HCT116 (cell line): ENCODE data around the gene S1PR2.

Source experiments
- CEBPB ChIP-seq: IDR thresholded peaks from 2 replicates; pipeline ENCODE4 v1.6.1; 2012; ENCODE audit warnings: low read depth
- CTCF ChIP-seq, 3 experiments: fragments of 200-600 bp in 1 of 3; sonication (generic) in 1 of 3; IDR thresholded peaks in 2 of 3; conservative IDR thresholded peaks in 1 of 3; 2 replicates each; pipeline ENCODE4 v1.5.1; 2012 to 2017; ENCODE audit warnings: low read depth in 2 of 3, low read length in 2 of 3, antibody characterized with exemption in 1 of 3, borderline replicate concordance in 1 of 3, control low read depth in 1 of 3, mild to moderate bottlenecking in 1 of 3, mixed read lengths in 1 of 3, mixed run types in 1 of 3, moderate library complexity in 1 of 3; ENCODE audit not compliant: insufficient read depth in 1 of 3
- EZH2 ChIP-seq: fragments of 200-600 bp; sonication (generic); IDR thresholded peaks from 2 replicates; pipeline ENCODE4 v1.6.1; 2017; ENCODE audit warnings: antibody characterized with exemption, mixed run types
- EZH2phosphoT487 ChIP-seq: fragments of 200-600 bp; IDR thresholded peaks from 2 replicates; pipeline ENCODE4 v1.6.1; 2018; ENCODE audit warnings: antibody characterized with exemption, borderline replicate concordance
- POLR2A ChIP-seq: IDR thresholded peaks from 2 replicates; pipeline ENCODE4 v1.7.0; 2011; ENCODE audit warnings: borderline replicate concordance; ENCODE audit not compliant: insufficient read depth, insufficient read length; ENCODE audit errors: extremely low read depth
- POLR2AphosphoS5 ChIP-seq: IDR thresholded peaks from 2 replicates; pipeline ENCODE4 v1.6.1; 2011; ENCODE audit warnings: mild to moderate bottlenecking, low read depth, low read length, moderate library complexity
- RAD21 ChIP-seq: IDR thresholded peaks from 2 replicates; pipeline ENCODE4 v1.6.1; 2012; ENCODE audit warnings: low read depth, mild to moderate bottlenecking
- SIN3A ChIP-seq: IDR thresholded peaks from 2 replicates; pipeline ENCODE4 v1.6.1; 2012; ENCODE audit warnings: low read depth
- SRF ChIP-seq: IDR thresholded peaks from 2 replicates; pipeline ENCODE4 v1.6.1; 2012; ENCODE audit warnings: low read depth
- ZBTB33 ChIP-seq: IDR thresholded peaks from 2 replicates; pipeline ENCODE4 v1.6.1; 2011; ENCODE audit warnings: mild to moderate bottlenecking, low read length, moderate library complexity; ENCODE audit not compliant: insufficient replicate concordance; ENCODE audit errors: extremely low read depth
- ZNF274 ChIP-seq: fragments of 200-500 bp; sonication (Bioruptor generic); IDR thresholded peaks from 2 replicates; pipeline ENCODE4 v1.6.1; 2014; ENCODE audit warnings: mild to moderate bottlenecking, low read depth, low read length, inconsistent platforms
- TF ChIP-seq, protein P1 (sequence below): IDR thresholded peaks from 2 replicates; pipeline ENCODE4 v1.6.1; 2012
- TF ChIP-seq, protein P2 (sequence below): IDR thresholded peaks from 2 replicates; pipeline ENCODE4 v1.6.1; 2012; ENCODE audit warnings: low read depth

GRCh38 chr19:10230173-10230860 lies 814 bp downstream of the S1PR2 start:
- TF ChIP-seq EZH2: no peak
- no peak for TF ChIP-seq CTCF (IDR thresholded peaks at IDR 0.05 in 2 of 3, conservative IDR thresholded peaks at IDR 0.05 in 1 of 3; ENCODE audit: borderline replicate concordance in 1 of 3, insufficient read depth in 1 of 3, low read depth in 2 of 3, low read length in 2 of 3)
- TF ChIP-seq EZH2phosphoT487: no peak
- TF ChIP-seq POLR2AphosphoS5: no peak
- no peak for TF ChIP-seq POLR2A
- TF ChIP-seq, protein P1, sequence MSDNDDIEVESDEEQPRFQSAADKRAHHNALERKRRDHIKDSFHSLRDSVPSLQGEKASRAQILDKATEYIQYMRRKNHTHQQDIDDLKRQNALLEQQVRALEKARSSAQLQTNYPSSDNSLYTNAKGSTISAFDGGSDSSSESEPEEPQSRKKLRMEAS: no peak
- no peak for TF ChIP-seq ZNF274
- TF ChIP-seq, protein P2, sequence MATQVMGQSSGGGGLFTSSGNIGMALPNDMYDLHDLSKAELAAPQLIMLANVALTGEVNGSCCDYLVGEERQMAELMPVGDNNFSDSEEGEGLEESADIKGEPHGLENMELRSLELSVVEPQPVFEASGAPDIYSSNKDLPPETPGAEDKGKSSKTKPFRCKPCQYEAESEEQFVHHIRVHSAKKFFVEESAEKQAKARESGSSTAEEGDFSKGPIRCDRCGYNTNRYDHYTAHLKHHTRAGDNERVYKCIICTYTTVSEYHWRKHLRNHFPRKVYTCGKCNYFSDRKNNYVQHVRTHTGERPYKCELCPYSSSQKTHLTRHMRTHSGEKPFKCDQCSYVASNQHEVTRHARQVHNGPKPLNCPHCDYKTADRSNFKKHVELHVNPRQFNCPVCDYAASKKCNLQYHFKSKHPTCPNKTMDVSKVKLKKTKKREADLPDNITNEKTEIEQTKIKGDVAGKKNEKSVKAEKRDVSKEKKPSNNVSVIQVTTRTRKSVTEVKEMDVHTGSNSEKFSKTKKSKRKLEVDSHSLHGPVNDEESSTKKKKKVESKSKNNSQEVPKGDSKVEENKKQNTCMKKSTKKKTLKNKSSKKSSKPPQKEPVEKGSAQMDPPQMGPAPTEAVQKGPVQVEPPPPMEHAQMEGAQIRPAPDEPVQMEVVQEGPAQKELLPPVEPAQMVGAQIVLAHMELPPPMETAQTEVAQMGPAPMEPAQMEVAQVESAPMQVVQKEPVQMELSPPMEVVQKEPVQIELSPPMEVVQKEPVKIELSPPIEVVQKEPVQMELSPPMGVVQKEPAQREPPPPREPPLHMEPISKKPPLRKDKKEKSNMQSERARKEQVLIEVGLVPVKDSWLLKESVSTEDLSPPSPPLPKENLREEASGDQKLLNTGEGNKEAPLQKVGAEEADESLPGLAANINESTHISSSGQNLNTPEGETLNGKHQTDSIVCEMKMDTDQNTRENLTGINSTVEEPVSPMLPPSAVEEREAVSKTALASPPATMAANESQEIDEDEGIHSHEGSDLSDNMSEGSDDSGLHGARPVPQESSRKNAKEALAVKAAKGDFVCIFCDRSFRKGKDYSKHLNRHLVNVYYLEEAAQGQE: no peak
- TF ChIP-seq ZBTB33: no peak
- no peak for TF ChIP-seq RAD21
- no peak for TF ChIP-seq SRF
- TF ChIP-seq SIN3A: no peak
- no peak for TF ChIP-seq CEBPB
